Measurements from ENCODE around the gene ADAMTSL3.
"Not testable (repeated sequence)": the region's sequence is repeated elsewhere in the genome, so short reads cannot be mapped to it uniquely, and the experiment has no call there.

ADAMTSL3 gene

GRCh38 chr15:83964967-83965366 lies 311.0 kb downstream of the ADAMTSL3 start:
- not testable (repeated sequence) for DNase-seq (ENCODE audit: low read depth in 2 of 2)

GRCh38 chr15:83970295-83970890 lies 316.5 kb downstream of the ADAMTSL3 start:
- DNase-seq (ENCODE audit: low read depth in 2 of 2) = no peak

DNA sequence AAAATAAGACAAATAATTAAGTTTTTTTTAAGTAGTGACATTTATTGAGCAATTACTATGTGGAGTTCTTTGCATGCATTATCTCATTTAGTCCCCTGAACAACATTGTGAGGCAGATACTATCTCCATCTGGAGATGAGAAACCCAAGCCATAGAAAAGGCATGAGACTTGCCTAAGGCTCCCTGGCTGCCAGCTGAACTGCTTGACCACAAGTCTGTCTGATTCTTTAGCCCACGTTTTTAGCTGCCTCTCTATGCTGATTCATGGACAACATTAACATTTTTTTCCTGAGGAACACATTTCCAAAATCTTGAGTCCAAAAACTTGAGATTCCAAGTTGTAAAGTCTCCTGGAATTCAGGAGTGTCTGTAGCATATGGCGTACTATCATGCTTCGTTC lies 318.1 kb downstream of the ADAMTSL3 start:
- DNase-seq (ENCODE audit: low read depth in 2 of 2) = no peak

DNA sequence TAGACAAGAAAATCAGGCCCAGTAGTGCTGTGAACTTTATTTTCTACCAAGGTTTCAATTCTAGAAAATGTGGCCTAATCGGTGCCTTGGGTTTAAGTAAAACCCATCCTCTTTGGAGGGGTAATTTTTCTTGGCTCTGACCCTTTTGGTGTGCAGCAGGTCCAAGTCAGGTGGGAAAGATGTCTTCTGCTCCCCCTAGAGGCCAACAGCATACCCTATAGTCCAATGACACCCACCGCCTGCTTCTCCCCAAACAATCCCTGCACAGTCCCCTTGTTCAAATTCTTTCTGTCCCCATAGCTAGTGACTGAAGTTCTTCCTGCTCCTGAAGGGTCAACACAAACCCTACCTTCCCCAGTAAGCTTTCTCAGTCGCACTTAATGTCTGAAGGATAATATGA lies 319.9 kb downstream of the ADAMTSL3 start:
- DNase-seq (ENCODE audit: low read depth in 2 of 2) = no peak

GRCh38 chr15:83977992-83978391 lies 324.1 kb downstream of the ADAMTSL3 start:
- DNase-seq (ENCODE audit: low read depth in 2 of 2) = no peak

- DNase-seq (ENCODE audit: low read depth in 2 of 2) = no peak
These were observed 324.7 kb downstream of the ADAMTSL3 start for GRCh38 chr15:83978588-83978987.

GRCh38 chr15:83980637-83981036 lies 326.7 kb downstream of the ADAMTSL3 start:
- DNase-seq (ENCODE audit: low read depth in 2 of 2) = no peak

- DNase-seq (ENCODE audit: low read depth in 2 of 2) = no peak
These were observed 328.8 kb downstream of the ADAMTSL3 start for GRCh38 chr15:83982748-83983147.

GRCh38 chr15:83983634-83984458 lies 329.9 kb downstream of the ADAMTSL3 start:
- no peak for DNase-seq (ENCODE audit: low read depth in 2 of 2)

DNA sequence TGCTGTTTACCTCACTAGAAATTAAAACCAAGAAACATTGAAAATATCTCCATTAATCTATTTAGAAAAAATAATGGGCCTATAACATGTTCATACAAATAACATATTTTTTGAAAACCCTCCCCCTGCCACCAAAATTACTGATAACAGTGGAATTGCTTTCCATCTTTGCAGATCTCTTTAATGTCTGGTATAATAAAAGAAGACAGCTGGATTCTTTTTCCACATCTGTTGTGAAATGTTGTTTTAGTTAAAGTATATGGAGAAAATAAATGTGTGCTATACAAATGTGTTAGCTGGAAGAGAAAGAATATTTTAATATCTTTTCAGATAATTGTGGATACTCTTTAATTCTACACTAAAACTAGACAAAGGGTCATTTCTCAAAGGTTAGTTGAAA lies 330.7 kb downstream of the ADAMTSL3 start:
- no peak for DNase-seq (ENCODE audit: low read depth in 2 of 2)

DNA sequence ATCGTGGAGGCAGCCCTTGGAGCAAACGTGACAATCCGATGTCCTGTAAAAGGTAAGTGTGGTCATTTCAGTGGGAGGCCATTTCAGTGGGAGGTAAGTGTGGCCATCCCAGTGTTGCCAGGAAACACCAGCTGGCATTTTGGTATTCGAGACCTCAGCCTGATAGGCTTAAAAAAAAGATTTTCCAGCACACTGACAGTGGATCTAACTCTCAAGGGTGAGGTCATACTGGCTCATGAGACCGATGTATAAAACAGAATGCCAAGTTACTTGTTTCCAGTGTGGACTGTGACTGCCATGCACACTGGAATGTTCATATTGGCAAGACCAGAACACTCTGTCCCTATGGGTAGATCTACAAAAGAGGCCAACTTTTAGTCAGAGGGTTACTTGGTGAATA lies 337.2 kb downstream of the ADAMTSL3 start:
- DNase-seq (ENCODE audit: low read depth in 2 of 2) = no peak

DNA sequence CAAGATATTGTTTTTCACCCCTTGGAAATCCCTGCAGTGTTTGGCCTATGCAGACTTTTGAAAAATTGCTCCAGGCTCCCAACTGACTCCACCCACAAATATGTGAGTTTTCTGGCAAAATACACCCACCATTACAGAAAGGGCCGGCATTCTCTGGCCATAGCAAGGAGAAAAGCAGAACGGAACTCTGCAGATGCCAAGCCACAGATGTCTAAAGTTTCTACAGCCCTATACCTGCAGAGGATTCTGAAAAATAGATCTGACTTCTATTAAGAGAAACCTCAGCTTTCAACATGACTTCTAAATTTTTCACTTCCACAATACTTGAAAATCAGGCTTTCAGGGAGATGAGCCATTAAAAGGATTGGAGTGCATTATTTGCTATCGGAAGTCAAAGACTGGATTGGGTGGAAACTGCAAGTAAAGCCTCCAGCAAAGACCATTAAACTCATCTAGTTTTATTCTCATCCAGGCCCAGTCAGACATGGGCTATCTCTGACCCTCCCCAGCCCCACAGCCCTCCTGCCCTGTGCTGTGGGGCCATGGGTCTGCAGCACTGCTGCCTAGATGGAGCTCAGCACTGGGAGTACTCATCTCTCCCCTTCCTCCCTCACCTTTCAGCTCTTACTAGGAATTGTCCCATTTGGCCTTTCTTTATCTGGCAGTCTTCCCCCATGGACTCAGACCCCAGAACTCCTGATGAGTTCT lies 338.6 kb downstream of the ADAMTSL3 start:
- DNase-seq (ENCODE audit: low read depth in 2 of 2) = no peak

GRCh38 chr15:83993591-83993990 lies 339.7 kb downstream of the ADAMTSL3 start:
- DNase-seq (ENCODE audit: low read depth in 2 of 2) = no peak

DNA sequence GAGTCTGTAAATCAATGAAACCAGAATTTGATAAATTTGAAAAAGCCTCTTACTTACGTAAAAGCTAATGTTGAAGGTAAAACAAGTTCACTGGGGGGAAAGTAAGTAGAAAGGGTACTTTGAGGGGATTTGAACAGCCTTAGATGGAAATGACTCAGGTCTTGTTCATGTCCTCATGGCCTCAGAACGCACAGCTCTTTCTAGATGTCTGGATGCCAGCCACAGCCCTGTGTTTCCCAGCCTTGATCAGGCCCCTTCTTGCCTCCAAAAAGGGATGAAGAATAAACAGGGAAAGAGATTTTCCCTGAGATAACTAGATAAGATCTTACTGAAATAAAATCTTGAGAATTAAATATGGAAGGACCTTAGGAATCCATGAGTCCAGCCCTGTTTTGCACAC lies 344.6 kb downstream of the ADAMTSL3 start:
- no peak for DNase-seq (ENCODE audit: low read depth in 2 of 2)

DNA sequence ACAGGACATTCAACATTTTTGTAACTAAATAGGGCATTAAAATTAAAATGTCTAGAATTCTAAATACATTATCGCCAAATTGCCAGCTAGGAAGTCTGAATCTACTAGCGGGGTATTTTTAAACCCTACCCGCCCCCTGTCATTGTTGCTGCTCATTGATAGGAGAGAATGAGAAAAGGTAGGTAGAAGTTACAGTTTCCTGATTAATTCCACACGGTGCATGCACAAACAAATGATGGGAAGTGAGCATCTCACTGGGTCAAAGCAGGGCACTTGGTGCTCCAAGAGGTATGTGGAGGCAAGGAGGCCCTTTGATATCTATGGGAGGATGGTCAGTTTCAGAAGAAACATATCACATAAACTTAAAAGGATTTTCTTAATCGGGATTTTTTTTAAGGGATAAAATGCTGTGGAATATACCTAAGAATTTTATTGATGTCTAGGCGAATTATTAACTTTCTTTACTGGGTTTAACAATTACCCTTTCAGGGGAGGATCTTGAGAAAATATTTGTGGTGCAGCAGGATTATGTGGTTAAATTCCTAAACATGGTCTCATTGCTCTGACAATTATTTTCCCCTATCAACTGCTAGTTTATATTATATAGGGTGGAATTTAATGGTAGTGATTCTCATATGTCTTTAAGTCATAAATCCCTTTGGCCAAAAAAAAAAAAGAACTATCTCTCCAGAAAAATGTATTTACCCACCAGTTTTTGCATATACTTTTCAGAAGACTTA lies 345.6 kb downstream of the ADAMTSL3 start:
- DNase-seq (ENCODE audit: low read depth in 2 of 2) = no peak

DNA sequence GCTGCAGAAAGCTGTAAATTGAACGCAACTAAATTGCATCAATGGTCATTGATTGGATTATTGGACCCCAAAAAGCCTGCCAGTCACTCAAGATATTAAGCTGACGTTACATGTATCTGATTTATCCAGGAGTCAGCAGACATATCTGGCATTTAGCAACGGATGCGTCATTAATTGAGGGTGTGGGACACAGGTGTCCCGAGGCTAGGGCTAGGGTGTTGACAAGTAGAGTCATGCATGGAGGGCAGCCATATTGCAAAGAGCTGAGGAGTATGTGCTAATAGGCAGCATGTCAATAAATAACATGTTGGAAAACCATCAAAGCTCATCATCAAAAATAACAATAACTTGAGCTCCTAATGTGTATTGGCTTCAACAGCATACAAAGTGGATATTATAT lies 347.1 kb downstream of the ADAMTSL3 start:
- DNase-seq (ENCODE audit: low read depth in 2 of 2) = no peak

GRCh38 chr15:84001655-84002054 lies 347.7 kb downstream of the ADAMTSL3 start:
- DNase-seq (ENCODE audit: low read depth in 2 of 2) = no peak

- no peak for DNase-seq (ENCODE audit: low read depth in 2 of 2)
These were observed 350.0 kb downstream of the ADAMTSL3 start for GRCh38 chr15:84003791-84004503.

GRCh38 chr15:84006421-84006820 lies 352.5 kb downstream of the ADAMTSL3 start:
- no peak for DNase-seq (ENCODE audit: low read depth in 2 of 2)

DNA sequence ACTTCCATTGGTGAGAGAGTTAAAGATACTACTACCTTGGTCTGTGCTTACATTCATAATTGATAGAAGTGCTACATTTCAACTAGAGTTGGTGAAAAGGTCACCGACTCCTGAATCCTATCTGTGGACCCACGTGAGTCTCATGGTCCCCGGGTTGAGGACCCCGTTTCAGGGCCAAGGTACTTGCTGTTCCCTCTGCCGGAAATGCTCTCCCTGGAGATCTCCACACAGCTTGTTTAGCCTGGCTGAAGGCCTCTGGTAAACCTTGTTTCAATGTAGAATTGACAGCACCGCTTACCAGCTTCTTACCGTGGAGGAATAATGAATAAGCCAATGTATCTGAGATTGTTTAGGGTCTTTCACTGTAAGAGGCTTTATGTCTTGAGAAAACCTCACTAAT lies 355.7 kb downstream of the ADAMTSL3 start:
- DNase-seq (ENCODE audit: low read depth in 2 of 2) = no peak

- no peak for DNase-seq (ENCODE audit: low read depth in 2 of 2)
These were observed 356.3 kb downstream of the ADAMTSL3 start for GRCh38 chr15:84010246-84010645.

- no peak for DNase-seq (ENCODE audit: low read depth in 2 of 2)
These were observed 362.4 kb downstream of the ADAMTSL3 start for GRCh38 chr15:84016371-84016770.

Data from stimulated activated CD8-positive, alpha-beta memory T cell treated with anti-CD3 and anti-CD28 coated beads, Interleukin-2, amount 100 ng/mL, for 1 hour (primary cell).